ENCODE measurements around the gene PERCC1.
A peak's percentile ranks its signal among the peaks of the same experiment; 100 is the strongest.

Gene PERCC1

GRCh38 chr16:1430759-1431496 lies at the start of gene PERCC1:
Gene PERCC1, plus strand, starts transcription at chr16:1431078. Its CDS starts 1,516 bp downstream, at chr16:1432594.
- no peak for DNase-seq

- DNase-seq: no peak
Measured at GRCh38 chr16:1381612-1382406, 49.1 kb upstream of the PERCC1 start.

GRCh38 chr16:1383556-1383955 lies 47.3 kb upstream of the PERCC1 start:
- no peak for DNase-seq

GRCh38 chr16:1385232-1385631 lies 45.6 kb upstream of the PERCC1 start:
- DNase-seq: no peak

- no peak for DNase-seq
Measured at GRCh38 chr16:1387331-1387730, 43.5 kb upstream of the PERCC1 start.

GRCh38 chr16:1389762-1390161 lies 41.1 kb upstream of the PERCC1 start:
- no peak for DNase-seq

- no peak for DNase-seq
Measured at GRCh38 chr16:1390239-1390779, 40.6 kb upstream of the PERCC1 start.

GRCh38 chr16:1392826-1393225 lies 38.1 kb upstream of the PERCC1 start:
- DNase-seq: no peak

- no peak for DNase-seq
Measured at GRCh38 chr16:1393613-1394176, 37.2 kb upstream of the PERCC1 start.

GRCh38 chr16:1394367-1394951 lies 36.4 kb upstream of the PERCC1 start:
- DNase-seq: no peak

- no peak for DNase-seq
Measured at GRCh38 chr16:1395444-1396031, 35.3 kb upstream of the PERCC1 start.

- DNase-seq: no peak
Measured at GRCh38 chr16:1397779-1398178, 33.1 kb upstream of the PERCC1 start.

- DNase-seq: no peak
Measured at GRCh38 chr16:1398351-1398750, 32.5 kb upstream of the PERCC1 start.

- DNase-seq: no peak
Measured at GRCh38 chr16:1398826-1399581, 31.9 kb upstream of the PERCC1 start.

GRCh38 chr16:1401061-1401757 lies 29.7 kb upstream of the PERCC1 start:
- DNase-seq: no peak

- DNase-seq: no peak
Measured at GRCh38 chr16:1401758-1402154, 29.1 kb upstream of the PERCC1 start.

GRCh38 chr16:1403036-1403435 lies 27.8 kb upstream of the PERCC1 start:
- DNase-seq: no peak

- no peak for DNase-seq
Measured at GRCh38 chr16:1403733-1404132, 27.1 kb upstream of the PERCC1 start.

- no peak for DNase-seq
Measured at GRCh38 chr16:1407753-1408152, 23.1 kb upstream of the PERCC1 start.

GRCh38 chr16:1408171-1408837 lies 22.6 kb upstream of the PERCC1 start:
- DNase-seq: peak; percentile 87

- no peak for DNase-seq
Measured at GRCh38 chr16:1412847-1413246, 18.0 kb upstream of the PERCC1 start.
